HG03060 (cell line): ENCODE results near the gene BST2.
"Not testable (repeated sequence)": the region's sequence is repeated elsewhere in the genome, so short reads cannot be mapped to it uniquely, and the experiment has no call there.

Experiments
- ATAC-seq: cut with Tn5 transposase; IDR thresholded peaks from one replicate; pipeline ENCODE4 v1.9.1; 2021; ENCODE audit warnings: low read depth, moderate number of reproducible peaks; ENCODE audit not compliant: unreplicated experiment

BST2 gene

DNA sequence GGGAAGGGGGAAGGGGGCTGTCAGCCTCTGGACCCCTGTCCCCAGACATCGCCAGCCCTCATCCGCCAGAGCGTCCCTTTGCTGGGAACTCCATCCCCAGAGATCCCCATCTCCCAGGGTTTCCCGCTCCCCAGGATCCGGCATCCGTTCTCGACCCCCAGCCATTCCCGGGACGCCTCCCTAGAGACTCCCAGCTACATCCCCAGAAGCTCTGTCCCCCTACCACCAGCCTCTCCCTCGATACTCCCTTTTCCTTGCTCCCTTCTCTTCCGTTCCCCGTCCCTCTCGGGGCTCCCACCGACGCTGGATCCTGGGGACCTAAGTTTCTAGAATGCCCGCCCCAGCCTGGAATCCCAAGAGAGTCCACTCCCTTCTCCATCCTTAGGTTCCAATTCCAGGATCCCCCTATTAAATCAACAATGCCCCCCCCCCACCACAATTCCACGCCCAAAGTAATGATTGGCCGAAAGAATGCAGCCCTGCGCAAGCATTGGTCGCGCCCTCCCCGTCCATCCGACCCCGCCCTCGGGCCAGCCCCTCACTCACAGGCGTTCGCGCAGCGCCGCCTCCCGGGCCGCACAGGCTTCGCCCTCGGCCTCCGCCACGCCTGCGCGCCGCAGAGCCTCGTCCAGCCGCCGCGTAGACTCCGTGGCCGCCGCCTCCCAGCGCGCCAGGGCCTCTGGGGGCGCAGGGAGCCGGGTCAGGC is 14.6 kb downstream of the BST2 start:
- ATAC-seq: no peak

DNA sequence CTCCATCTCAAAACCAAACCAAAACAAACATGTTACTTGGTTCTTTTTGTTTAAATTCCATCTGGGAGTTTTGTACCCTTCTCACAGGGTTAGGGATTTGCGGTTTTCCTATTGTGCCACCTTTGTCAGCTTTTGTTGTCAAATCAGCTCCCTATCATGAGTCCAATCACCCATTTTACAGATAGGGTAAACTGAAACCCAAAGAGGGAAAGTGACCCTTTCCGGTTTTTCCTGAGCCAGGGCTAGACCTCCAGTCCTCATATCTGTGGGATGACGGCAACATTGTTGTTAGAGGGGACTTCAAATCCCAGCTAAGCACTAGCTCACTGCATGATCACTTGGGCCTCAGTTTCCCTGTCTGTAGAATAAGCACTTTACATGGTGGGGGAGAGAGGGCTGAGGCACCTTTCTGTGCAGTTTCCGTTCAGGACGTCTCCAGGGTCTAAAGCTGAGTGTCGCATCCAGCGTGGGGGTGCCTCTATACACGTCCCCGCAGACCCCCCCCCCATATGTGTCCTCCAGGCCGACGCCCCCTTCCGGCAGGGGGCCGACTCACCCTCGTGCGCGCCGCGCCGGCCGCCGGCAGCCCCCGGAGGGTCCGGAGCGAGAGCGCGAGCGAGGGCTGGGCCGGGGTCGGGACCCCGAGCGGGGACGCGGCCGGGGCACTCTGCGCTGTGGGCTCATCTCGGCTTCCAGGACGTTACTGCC is 15.3 kb downstream of the BST2 start:
- ATAC-seq: no peak

DNA sequence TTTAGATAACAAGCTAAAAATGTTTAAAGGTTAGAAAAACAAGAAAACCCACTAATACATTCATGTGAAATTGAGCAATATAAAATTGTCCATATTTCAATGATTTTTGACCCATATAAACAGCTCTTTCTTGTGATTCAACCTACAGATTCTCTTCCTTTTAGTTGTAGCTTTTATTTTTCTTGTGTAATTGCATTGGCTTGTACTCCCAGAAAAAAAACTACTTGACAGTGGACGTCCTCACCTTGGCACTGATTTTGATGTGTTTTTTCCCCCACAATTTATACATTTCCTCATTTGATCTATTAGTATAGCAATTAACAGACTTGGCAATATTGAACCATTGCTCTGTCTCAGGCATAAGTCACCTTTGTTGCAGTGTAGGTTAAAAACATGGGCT is 16.1 kb downstream of the BST2 start:
- ATAC-seq: no peak

DNA sequence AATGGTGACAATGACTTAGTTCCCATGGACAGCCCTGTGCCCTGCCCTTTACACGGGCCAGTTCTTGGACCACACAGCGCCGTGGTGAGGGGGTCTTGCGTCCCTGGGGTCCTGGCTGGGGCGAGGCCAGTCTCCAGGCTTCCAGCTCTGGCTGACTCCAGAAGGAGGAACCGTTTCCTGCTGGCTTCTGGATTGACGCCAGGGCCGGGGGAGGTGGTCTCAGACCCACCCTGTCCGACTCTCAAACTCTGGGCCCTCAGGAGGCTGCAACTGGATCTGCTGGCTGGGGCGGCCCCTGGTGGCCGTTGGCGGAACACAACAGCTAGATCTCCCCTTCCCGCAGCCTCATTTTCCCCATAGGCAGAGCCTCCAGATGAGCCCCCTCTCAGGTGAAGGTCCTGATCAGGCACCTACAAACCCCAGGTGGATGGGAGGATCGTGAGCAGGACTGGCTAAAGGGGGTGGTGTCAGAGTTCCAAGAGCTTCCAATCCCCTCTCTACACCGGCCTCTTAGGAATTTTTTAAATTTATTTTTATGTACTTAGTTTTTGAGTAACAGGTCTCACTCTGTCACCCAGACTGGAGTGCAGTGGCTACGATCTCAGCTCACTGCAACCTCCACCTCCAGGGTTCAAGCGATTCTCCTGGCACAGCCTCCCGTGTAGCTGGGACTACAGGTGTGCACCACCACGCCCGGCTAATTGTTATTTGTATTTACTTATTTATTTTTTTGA is 19.4 kb downstream of the BST2 start:
- no peak for ATAC-seq

DNA sequence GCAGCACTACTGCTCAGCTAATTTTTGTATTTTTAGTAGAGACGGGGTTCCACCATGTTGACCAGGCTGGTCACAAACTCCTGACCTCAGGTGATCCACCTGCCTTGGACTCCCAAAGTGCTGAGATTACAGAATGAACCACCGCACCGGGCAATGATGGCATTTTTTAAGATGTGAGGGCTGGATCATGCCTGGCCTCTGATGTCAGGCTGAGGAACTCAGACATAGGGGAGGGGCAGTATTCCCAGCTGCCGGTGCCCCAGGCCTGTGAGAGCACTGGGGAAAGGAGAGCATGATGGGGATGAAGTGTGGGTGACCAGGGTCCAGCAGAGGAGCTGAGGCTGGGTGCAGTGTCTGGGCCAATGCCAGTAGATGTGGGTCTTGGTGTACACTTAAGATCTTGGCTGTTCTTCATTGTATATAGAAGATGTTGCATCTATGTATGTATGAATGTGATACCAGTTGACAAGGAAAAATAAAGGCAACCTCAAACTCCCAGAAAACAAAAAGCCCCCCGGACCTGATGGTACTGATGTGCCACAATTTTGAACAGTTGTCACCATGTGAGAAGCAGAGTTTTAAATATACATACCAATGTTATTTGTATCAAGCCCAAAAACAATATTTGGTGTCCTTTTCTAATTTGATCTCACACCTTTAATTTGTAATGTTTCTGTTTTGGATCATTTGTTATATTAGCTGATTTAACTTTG is 24.8 kb downstream of the BST2 start:
- ATAC-seq: no peak

DNA sequence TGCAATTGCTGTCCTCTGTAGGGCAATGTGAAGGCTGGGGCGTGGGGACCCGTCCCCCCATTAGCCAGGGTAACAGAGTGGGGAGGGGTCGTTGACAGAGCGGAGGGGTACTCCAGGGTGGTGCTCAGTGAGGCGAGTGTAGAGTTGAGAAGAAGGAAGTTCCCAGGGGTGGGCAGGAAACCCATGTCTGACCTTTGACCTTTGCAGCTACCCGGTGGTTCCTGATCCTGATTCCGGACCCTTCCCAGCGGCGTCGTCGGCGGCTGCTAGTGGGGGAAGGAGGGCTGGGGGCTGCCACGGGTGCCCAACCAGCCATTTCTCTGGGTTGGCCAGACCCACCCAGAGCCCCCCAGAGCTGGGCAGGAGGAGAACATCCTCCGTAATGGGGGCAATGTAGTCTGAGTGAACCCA is 26.2 kb downstream of the BST2 start:
- no peak for ATAC-seq

DNA sequence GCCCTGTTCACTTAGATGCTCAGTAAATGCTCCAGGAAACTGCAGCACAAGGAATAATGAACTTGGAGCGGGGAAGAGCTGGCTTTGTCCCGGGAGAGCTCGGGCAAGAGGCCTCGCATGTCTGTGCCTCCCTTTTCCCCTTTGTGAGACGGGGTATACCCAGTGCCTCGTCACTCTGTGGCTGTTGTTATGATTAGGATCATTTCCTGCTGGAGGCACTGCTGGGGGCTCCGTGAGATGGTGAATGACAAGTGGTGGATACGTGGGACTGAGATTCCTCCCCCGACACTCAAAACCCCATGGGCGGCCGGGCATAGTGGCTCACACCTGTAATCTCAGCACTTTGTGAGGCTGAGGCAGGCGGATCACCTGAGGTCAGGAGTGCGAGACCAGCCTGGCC is 27.2 kb downstream of the BST2 start:
- no peak for ATAC-seq

DNA sequence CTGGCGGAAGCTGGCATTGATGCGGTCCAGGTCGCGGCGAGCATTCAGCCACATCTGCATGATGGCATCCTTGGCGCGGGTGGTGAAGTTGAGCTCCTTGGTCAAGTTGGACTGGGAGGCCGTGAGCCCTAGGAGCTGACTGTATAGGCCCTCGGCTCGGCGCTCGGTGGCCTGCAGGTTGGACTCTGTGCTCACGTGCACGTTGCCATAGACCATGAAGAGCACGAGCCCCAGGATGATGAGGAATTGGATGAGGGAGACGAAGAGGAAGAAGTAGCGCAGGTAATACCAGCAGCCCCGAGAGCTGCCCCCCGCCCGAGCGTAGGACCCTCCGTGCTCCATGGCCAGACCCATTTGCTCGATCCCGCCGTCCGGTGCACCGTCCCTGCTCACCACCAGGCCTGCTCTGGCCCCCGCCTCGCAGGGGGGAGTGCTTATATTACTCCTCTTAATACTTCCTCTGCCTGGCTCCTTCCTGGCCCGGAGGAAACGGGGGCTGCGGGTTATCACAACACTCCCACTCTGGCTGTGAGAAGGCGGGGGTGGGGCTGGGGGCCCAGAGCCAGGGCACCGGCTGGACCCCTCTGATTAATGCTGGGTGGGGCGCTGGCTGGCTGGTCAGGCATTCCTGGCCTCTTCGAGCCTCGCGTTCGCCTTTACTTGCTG is 28.4 kb downstream of the BST2 start, which contains the start of gene PLVAP:
PLVAP (minus strand) TSS at position 408 of the 666 bp plus-strand sequence; CDS start at position 354, 54 bp downstream.
- no peak for ATAC-seq

DNA sequence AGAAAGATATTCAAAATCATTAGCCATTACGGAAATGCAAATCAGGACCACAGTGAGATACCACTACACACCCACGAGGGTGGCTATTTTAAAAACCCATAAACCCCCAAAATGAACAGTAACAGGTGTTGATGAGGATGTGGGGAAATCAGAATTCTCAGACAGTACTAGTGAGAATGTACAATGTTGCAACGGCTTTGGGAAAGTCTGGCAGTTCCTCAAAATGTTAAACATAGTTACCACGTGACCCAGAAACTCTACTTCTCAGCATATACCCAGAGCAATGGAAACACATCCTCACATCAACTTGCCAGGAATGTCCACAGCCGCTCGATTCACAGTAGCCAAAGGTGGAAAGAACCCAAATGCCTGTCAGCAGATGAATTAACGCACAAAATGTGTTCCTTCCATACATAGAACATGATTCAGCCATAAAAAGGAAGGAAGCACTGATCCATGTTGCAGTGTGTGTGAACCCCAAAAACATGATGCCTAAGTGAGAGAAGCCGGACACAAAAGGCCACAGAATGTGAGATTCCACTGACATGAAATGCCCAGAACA is 35.3 kb downstream of the BST2 start:
- peak; percentile 94 for ATAC-seq

DNA sequence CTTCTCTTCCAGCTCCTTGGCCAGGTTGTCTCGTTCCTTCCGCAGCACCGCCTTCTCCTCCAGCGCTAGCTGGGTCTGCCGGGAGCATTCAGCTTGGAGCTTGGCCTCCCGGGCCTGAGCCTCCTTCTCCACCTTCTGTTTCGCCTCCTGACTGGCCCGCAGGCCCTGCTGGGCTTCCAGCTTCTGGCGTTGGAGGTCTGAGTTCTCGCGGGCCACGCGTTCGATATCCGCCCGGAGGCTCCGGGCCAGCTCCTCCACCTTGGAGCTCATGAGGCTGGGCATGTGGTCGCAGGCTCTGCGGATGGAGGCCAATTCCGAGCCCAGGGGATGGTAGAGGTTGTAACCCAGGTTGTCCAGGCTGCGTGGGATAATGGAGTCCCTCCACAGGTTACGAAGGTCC is 40.1 kb downstream of the BST2 start:
- no peak for ATAC-seq

DNA sequence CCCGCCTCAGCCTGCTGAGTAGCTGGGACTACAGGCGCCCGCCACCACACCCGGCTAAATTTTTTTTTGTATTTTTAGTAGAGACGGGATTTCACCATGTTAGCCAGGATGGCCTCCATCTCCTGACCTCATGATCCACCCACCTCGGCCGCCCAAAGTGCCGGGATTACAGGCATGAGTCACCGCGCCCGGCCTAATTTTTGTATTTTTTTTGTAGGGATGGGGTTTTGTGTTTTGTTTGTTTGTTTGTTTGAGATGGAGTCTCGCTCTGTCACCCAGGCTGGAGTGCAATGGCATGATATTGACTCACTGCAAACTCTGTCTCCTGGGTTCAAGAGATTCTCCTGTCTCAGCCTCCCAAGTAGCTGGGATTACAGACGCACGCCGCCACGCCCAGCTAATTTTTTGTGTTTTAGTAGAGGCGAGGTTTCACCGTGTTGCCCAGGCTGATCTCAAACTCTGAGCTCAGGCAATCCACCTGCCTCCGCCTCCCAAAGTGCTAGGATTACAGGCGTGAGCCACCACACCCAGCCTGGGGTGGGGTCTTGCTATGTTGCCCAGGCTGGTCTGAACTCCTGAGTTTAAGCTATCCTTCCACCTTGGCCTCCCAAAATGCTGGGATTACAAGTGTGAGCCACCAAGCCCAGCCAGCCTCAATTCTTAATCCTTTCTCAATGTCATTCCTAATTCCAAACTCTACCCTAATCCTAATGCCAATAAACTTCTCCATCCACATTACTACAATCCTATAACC is 41.4 kb downstream of the BST2 start:
- ATAC-seq: not testable (repeated sequence)

DNA sequence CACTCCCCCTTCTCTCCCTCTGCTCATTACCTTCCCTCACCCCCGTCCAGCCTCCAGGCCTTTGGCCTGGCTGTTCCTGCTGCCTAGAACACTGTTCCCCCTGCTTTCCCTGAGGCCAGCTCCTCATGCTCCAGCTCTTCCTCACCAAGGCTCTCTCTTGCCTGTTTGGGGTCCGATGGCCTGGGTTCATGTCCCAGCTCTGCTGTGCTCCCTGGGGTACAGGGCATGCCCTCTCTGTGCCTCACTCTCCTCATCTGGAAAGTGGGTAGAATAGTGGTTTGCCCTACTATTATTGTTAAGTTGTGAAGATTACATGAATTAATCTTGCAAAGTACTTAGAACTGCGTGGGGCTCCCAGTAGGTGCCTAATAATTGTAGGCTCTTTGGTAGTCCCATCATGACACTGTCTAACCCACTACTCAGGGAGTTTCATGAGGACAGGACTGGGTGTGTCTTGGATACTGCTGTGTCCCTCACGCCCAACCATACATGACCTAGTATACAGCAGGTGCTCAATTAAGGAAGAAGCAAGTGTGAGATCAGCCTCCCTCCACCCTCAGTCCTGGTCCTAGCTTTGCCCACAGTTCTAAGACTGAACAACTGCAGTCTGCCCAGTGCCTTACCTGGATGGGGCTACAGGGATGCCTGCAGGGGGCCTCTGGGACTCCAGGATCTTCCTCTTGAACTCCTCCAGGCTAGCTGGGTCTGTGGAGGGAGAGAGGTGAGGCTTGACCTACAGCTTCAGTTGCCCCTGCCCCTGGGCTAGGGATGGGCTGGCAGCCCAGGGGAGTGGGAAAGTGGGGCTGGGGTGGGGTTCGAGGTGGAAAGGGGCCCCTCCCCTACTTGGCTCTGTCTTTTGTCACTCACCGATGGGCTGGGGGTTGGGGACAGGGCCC is 45.3 kb downstream of the BST2 start:
- no peak for ATAC-seq

DNA sequence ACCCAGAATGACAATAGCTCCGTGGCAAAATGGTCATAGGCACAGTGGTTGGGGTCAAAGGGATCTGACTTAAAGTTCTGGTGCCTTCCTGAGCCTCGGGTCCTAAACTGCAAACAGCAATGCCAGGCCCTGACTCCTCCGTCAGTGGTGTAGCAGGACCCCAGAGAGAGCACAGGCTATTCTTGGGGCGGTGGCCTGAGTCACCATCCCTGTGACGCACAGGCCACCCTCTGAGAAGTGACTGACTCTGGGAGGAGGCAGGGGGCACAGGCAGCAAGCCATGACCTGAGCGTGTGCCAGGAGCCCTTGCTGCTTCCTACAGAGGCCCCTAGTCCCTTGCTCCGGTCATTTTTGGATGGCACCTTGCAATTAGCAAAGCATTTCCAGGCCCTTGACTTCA is 47.0 kb downstream of the BST2 start:
- no peak for ATAC-seq

DNA sequence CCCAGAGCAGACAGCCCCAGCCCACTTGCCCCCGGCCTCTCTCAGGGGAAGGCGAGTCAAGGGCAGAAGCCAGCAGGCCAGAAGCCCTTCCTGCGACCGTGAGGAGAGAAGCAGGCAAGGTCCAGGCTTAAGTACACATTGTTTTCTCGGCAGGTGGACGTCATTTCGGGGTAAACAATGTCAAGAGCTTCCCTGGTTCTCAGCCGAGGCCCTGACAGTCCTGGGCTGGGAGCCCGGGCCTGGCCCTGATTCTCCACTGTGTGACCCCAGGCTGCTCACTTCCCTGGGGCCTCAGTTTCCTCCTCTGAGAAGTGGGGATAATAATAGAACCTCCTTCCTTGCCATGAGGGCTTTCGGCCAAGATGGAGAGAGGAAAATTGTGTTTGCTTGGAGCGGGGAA is 47.7 kb downstream of the BST2 start:
- no peak for ATAC-seq

DNA sequence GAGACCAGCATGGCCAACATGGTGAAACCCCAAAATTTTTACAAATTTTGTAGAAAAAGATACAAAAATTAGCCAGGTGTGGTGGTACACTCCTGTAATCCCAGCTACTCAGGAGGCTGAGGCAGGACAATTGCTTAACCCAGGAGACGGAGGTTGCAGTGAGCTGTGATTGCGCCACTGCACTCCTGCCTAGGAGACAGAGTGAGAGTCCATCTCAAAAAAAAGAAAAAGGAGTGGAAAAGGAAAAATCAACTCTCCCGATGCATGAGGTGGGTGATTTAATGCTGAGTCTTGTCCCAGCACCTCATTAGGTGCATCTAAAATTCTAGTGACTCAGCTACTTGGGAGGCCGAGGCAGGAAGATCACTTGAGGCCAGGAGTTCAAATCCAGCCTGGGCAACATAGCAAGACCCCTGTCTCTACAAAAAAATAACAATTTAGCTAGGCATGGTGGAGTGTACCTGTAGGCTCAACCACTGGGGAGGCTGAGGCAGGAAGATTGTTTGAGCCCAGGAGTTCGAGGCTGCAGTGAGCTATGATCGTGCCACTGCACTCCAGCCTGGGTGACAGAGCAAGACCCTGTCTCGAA is 48.3 kb downstream of the BST2 start:
- no peak for ATAC-seq

DNA sequence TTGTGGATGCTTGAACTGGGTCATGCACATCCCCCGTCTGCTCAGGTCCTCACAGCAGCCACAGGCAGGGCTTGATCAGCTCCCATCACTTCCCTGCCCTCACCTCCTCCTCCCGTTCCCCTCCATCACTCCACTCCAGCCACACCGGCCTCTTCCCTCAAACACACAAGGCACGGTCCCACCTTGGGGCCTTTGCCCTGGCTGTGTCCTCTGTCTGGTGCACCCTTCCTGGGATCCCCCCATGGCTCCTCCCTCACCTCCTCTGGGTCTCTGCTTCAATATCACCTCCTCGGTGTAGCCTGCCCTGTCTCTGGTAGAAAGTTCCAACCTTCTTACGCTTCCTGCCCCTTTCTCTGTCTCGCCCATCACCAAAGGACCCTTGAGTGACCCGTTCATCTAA is 52.0 kb downstream of the BST2 start:
- no peak for ATAC-seq
